ENCODE measurements around the gene SRRD. TPM values are rescaled to one million over a fixed set of nuclear protein-coding genes. Genes with fewer than 3 reads are reported as not detected.

The SRRD gene
- 15.5 and 17.3 TPM in 2 replicates for total RNA-seq

GRCh38 chr22:26483439-26484359, at the start of gene SRRD, which contains the start of gene HPS4:
SRRD (plus strand) TSS chr22:26483877; CDS start chr22:26483891, 14 bp downstream.
HPS4 (minus strand) TSS chr22:26483783; CDS start chr22:26481762, 2,021 bp downstream.

GRCh38 chr22:26512149-26512793, 28.6 kb downstream of the SRRD start, which contains the start of gene TFIP11:
TFIP11 (minus strand) TSS chr22:26512473; CDS start chr22:26510272, 2,201 bp downstream.

Other genes starting within 250 kb of the SRRD start
- gene ASPHD2, start 54.6 kb upstream of the SRRD start, total RNA-seq: 1.5 and 2.5 TPM in 2 replicates
- gene HPS4, start 94 bp upstream of the SRRD start, total RNA-seq: 18.0 and 36.9 TPM in 2 replicates
- gene TFIP11, start 28.6 kb downstream of the SRRD start, total RNA-seq: 40.5 and 43.4 TPM in 2 replicates
- gene TPST2, start 106.3 kb downstream of the SRRD start, total RNA-seq: 39.7 and 43.1 TPM in 2 replicates
- gene CRYBB1, start 134.2 kb downstream of the SRRD start, total RNA-seq: not detected in 2 replicates
- gene CRYBA4, start 138.1 kb downstream of the SRRD start, total RNA-seq: not detected in 2 replicates
- 0.38 and 1.1 TPM in 2 replicates for gene MIAT, start 173.7 kb downstream of the SRRD start, total RNA-seq

Data from regular cardiac myocyte (primary cell).